Hepatocyte (in vitro differentiated cells): ENCODE data around the gene SLC47A2. TPM values are rescaled to one million over a fixed set of nuclear protein-coding genes. Genes with fewer than 3 reads are reported as not detected.

Experiments used
- polyA plus RNA-seq: library from polyadenylated mRNA; unstranded; fragments of >200 nt; fragmentation: Nextera tagmentation; extraction: Ambion mirVana; gene quantifications from 2 replicates; pipeline ENCODE4 v1.2.1, GENCODE V29; 2016
- small RNA-seq: library from RNA; depleted of rRNA; stranded (forward); fragments of <200 nt; gene quantifications from one replicate; pipeline ENCODE3, GENCODE V24; 2014
- total RNA-seq: library from RNA; depleted of rRNA; stranded (reverse); fragments of >200 nt; gene quantifications from 2 replicates; pipeline ENCODE4 v1.2.3, GENCODE V29; 2014

SLC47A2 gene
- total and polyA plus RNA-seq, 2 experiments from 2014 or later: 0.07 TPM; not detected in 1

Small RNAs within 50 kb of the gene (small RNA-seq; reads per million reads assigned to genes)
- gene RF00322: not detected

Other genes with a start within 250 kb of the SLC47A2 start
- gene SLC47A1, start 182.7 kb downstream of the SLC47A2 start, total RNA-seq: 38.0 and 38.4 TPM in 2 replicates
- gene SLC47A1, start 182.7 kb downstream of the SLC47A2 start, polyA plus RNA-seq: 17.4 and 26.4 TPM in 2 replicates
- gene ALDH3A2, start 67.8 kb downstream of the SLC47A2 start, total RNA-seq: 116 and 137 TPM in 2 replicates
- gene ALDH3A2, start 67.8 kb downstream of the SLC47A2 start, polyA plus RNA-seq: 62.1 and 63.6 TPM in 2 replicates
- 0.90 TPM in 1 of 2 replicates, not detected in the other for gene ALDH3A1, start 31.7 kb upstream of the SLC47A2 start, total RNA-seq
- gene ALDH3A1, start 31.7 kb upstream of the SLC47A2 start, polyA plus RNA-seq: 0.13 and 1.4 TPM in 2 replicates
- gene ULK2, start 151.4 kb upstream of the SLC47A2 start, total RNA-seq: 14.6 and 18.0 TPM in 2 replicates
- gene ULK2, start 151.4 kb upstream of the SLC47A2 start, polyA plus RNA-seq: 9.2 and 10.6 TPM in 2 replicates